Measurements from ENCODE around the gene STAT4. TPM values are rescaled to one million over a fixed set of nuclear protein-coding genes. Genes with fewer than 3 reads are reported as not detected.

The STAT4 gene
- total and polyA plus RNA-seq, 2 donors = 7.5 to 13.9 TPM

GRCh38 chr2:191189112-191189635, 38.4 kb upstream of the STAT4 start:
- H3K36me3 ChIP-seq (ENCODE audit: control insufficient read depth in 2 of 2, insufficient read depth in 2 of 2, low read length in 1 of 2) = no peaks in the 10 kb centered on the region
- peaks cover 26 to 32% of the 10 kb centered on the region in 2 donors for H3K4me1 ChIP-seq (ENCODE audit: control insufficient read depth in 2 of 2, insufficient read depth in 2 of 2, low read length in 2 of 2)
- H3K27me3 ChIP-seq (ENCODE audit: control insufficient read depth in 2 of 2, insufficient read depth in 1 of 2, low read length in 1 of 2) = no peaks in the 10 kb centered on the region
- peak overlapping the region in 1 of 2 donors; percentile 59 for H3K27ac ChIP-seq (ENCODE audit: low read depth in 1 of 2, low read length in 1 of 2)
- H3K9me3 ChIP-seq (ENCODE audit: control insufficient read depth in 2 of 2, insufficient read depth in 1 of 2, low read length in 1 of 2) = peaks cover 0 to 6% of the 10 kb centered on the region in 2 donors
- no peak overlapping the region for H3K4me3 ChIP-seq (ENCODE audit: low read length in 2 of 2)
- DNase-seq (ENCODE audit: low read depth in 6 of 9, low spot score in 9 of 9) = peak in 1 of 9 donors; percentile 39
- 95% methylated on average over 8 of the region's 8 CpGs for WGBS

- Histone ChIP-seq H3K27me3 (ENCODE audit: control insufficient read depth in 2 of 2, insufficient read depth in 1 of 2, low read length in 1 of 2) (no peaks in the 10 kb centered on the region), H3K9me3 (ENCODE audit: control insufficient read depth in 2 of 2, insufficient read depth in 1 of 2, low read length in 1 of 2) (peaks cover 0 to 6% of the 10 kb centered on the region in 2 donors), H3K4me3 (ENCODE audit: low read length in 2 of 2) (no peak overlapping the region), H3K36me3 (ENCODE audit: control insufficient read depth in 2 of 2, insufficient read depth in 2 of 2, low read length in 1 of 2) (no peaks in the 10 kb centered on the region), H3K27ac (ENCODE audit: low read depth in 1 of 2, low read length in 1 of 2) (peak overlapping the region; percentile 59 to 60), H3K4me1 (ENCODE audit: control insufficient read depth in 2 of 2, insufficient read depth in 2 of 2, low read length in 2 of 2) (peaks cover 23 to 27% of the 10 kb centered on the region in 2 donors)
- DNase-seq (ENCODE audit: low read depth in 6 of 9, low spot score in 9 of 9) = peak in 1 of 9 donors; percentile 46
- 19% methylated on average over 3 of the region's 3 CpGs for WGBS
Observed at GRCh38 chr2:191188550-191189093, 37.8 kb upstream of the STAT4 start.

GRCh38 chr2:191187105-191187829, 36.5 kb upstream of the STAT4 start:
- WGBS = 96% methylated on average over 9 of the region's 9 CpGs
- H3K36me3 ChIP-seq (ENCODE audit: control insufficient read depth in 2 of 2, insufficient read depth in 2 of 2, low read length in 1 of 2) = no peaks in the 10 kb centered on the region
- H3K27me3 ChIP-seq (ENCODE audit: control insufficient read depth in 2 of 2, insufficient read depth in 1 of 2, low read length in 1 of 2) = no peaks in the 10 kb centered on the region
- no peak overlapping the region for H3K27ac ChIP-seq (ENCODE audit: low read depth in 1 of 2, low read length in 1 of 2)
- no peak overlapping the region for H3K4me3 ChIP-seq (ENCODE audit: low read length in 2 of 2)
- DNase-seq (ENCODE audit: low read depth in 6 of 9, low spot score in 9 of 9) = no peak
- peaks cover 14 to 20% of the 10 kb centered on the region in 2 donors for H3K4me1 ChIP-seq (ENCODE audit: control insufficient read depth in 2 of 2, insufficient read depth in 2 of 2, low read length in 2 of 2)
- H3K9me3 ChIP-seq (ENCODE audit: control insufficient read depth in 2 of 2, insufficient read depth in 1 of 2, low read length in 1 of 2) = peaks cover 0 to 6% of the 10 kb centered on the region in 2 donors

- WGBS = 94% methylated on average over 2 of the region's 2 CpGs
- no peak for DNase-seq (ENCODE audit: low read depth in 6 of 9, low spot score in 9 of 9)
- H3K27me3 ChIP-seq (ENCODE audit: control insufficient read depth in 2 of 2, insufficient read depth in 1 of 2, low read length in 1 of 2) = no peaks in the 10 kb centered on the region
Observed at GRCh38 chr2:191184457-191184856, 33.7 kb upstream of the STAT4 start.

GRCh38 chr2:191183516-191183915, 32.7 kb upstream of the STAT4 start:
- Histone ChIP-seq H3K4me3 (ENCODE audit: low read length in 2 of 2) (no peak overlapping the region), H3K9me3 (ENCODE audit: control insufficient read depth in 2 of 2, insufficient read depth in 1 of 2, low read length in 1 of 2) (no peaks in the 10 kb centered on the region), H3K27ac (ENCODE audit: low read depth in 1 of 2, low read length in 1 of 2) (no peak overlapping the region), H3K27me3 (ENCODE audit: control insufficient read depth in 2 of 2, insufficient read depth in 1 of 2, low read length in 1 of 2) (no peaks in the 10 kb centered on the region), H3K36me3 (ENCODE audit: control insufficient read depth in 2 of 2, insufficient read depth in 2 of 2, low read length in 1 of 2) (no peaks in the 10 kb centered on the region), H3K4me1 (ENCODE audit: control insufficient read depth in 2 of 2, insufficient read depth in 2 of 2, low read length in 2 of 2) (peaks cover 6 to 8% of the 10 kb centered on the region in 2 donors)
- no peak for DNase-seq (ENCODE audit: low read depth in 6 of 9, low spot score in 9 of 9)

More at GRCh38 chr2:191184457-191184856, 33.7 kb upstream of the STAT4 start:
- Histone ChIP-seq H3K9me3 (ENCODE audit: control insufficient read depth in 2 of 2, insufficient read depth in 1 of 2, low read length in 1 of 2) (no peaks in the 10 kb centered on the region), H3K4me1 (ENCODE audit: control insufficient read depth in 2 of 2, insufficient read depth in 2 of 2, low read length in 2 of 2) (peaks cover 9 to 17% of the 10 kb centered on the region in 2 donors), H3K4me3 (ENCODE audit: low read length in 2 of 2) (no peak overlapping the region), H3K36me3 (ENCODE audit: control insufficient read depth in 2 of 2, insufficient read depth in 2 of 2, low read length in 1 of 2) (no peaks in the 10 kb centered on the region), H3K27ac (ENCODE audit: low read depth in 1 of 2, low read length in 1 of 2) (peak overlapping the region in 1 of 2 donors; percentile 25)

- Histone ChIP-seq H3K9me3 (ENCODE audit: control insufficient read depth in 2 of 2, insufficient read depth in 1 of 2, low read length in 1 of 2) (no peaks in the 10 kb centered on the region), H3K4me1 (ENCODE audit: control insufficient read depth in 2 of 2, insufficient read depth in 2 of 2, low read length in 2 of 2) (peaks cover 3 to 4% of the 10 kb centered on the region in 2 donors), H3K27me3 (ENCODE audit: control insufficient read depth in 2 of 2, insufficient read depth in 1 of 2, low read length in 1 of 2) (no peaks in the 10 kb centered on the region), H3K36me3 (ENCODE audit: control insufficient read depth in 2 of 2, insufficient read depth in 2 of 2, low read length in 1 of 2) (no peaks in the 10 kb centered on the region), H3K4me3 (ENCODE audit: low read length in 2 of 2) (no peak overlapping the region), H3K27ac (ENCODE audit: low read depth in 1 of 2, low read length in 1 of 2) (no peak overlapping the region)
- 94% methylated on average over 2 of the region's 2 CpGs for WGBS
- no peak for DNase-seq (ENCODE audit: low read depth in 6 of 9, low spot score in 9 of 9)
Observed at GRCh38 chr2:191183081-191183480, 32.3 kb upstream of the STAT4 start.

- DNase-seq (ENCODE audit: low read depth in 6 of 9, low spot score in 9 of 9) = no peak
- Histone ChIP-seq H3K4me3 (ENCODE audit: low read length in 2 of 2) (no peak overlapping the region), H3K4me1 (ENCODE audit: control insufficient read depth in 2 of 2, insufficient read depth in 2 of 2, low read length in 2 of 2) (peaks cover 2 to 4% of the 10 kb centered on the region in 2 donors), H3K36me3 (ENCODE audit: control insufficient read depth in 2 of 2, insufficient read depth in 2 of 2, low read length in 1 of 2) (no peaks in the 10 kb centered on the region), H3K27ac (ENCODE audit: low read depth in 1 of 2, low read length in 1 of 2) (no peak overlapping the region), H3K9me3 (ENCODE audit: control insufficient read depth in 2 of 2, insufficient read depth in 1 of 2, low read length in 1 of 2) (no peaks in the 10 kb centered on the region), H3K27me3 (ENCODE audit: control insufficient read depth in 2 of 2, insufficient read depth in 1 of 2, low read length in 1 of 2) (no peaks in the 10 kb centered on the region)
Observed at GRCh38 chr2:191180713-191181112, 29.9 kb upstream of the STAT4 start.

- Histone ChIP-seq H3K4me3 (ENCODE audit: low read length in 2 of 2) (no peak overlapping the region), H3K9me3 (ENCODE audit: control insufficient read depth in 2 of 2, insufficient read depth in 1 of 2, low read length in 1 of 2) (no peaks in the 10 kb centered on the region), H3K27ac (ENCODE audit: low read depth in 1 of 2, low read length in 1 of 2) (no peak overlapping the region), H3K27me3 (ENCODE audit: control insufficient read depth in 2 of 2, insufficient read depth in 1 of 2, low read length in 1 of 2) (no peaks in the 10 kb centered on the region), H3K36me3 (ENCODE audit: control insufficient read depth in 2 of 2, insufficient read depth in 2 of 2, low read length in 1 of 2) (no peaks in the 10 kb centered on the region), H3K4me1 (ENCODE audit: control insufficient read depth in 2 of 2, insufficient read depth in 2 of 2, low read length in 2 of 2) (peaks cover 2 to 4% of the 10 kb centered on the region in 2 donors)
- 97% methylated on average over 2 of the region's 2 CpGs for WGBS
- no peak for DNase-seq (ENCODE audit: low read depth in 6 of 9, low spot score in 9 of 9)
Observed at GRCh38 chr2:191180276-191180675, 29.5 kb upstream of the STAT4 start.

- Histone ChIP-seq H3K4me3 (ENCODE audit: low read length in 2 of 2) (no peak overlapping the region), H3K27me3 (ENCODE audit: control insufficient read depth in 2 of 2, insufficient read depth in 1 of 2, low read length in 1 of 2) (no peaks in the 10 kb centered on the region), H3K9me3 (ENCODE audit: control insufficient read depth in 2 of 2, insufficient read depth in 1 of 2, low read length in 1 of 2) (no peaks in the 10 kb centered on the region), H3K36me3 (ENCODE audit: control insufficient read depth in 2 of 2, insufficient read depth in 2 of 2, low read length in 1 of 2) (no peaks in the 10 kb centered on the region), H3K27ac (ENCODE audit: low read depth in 1 of 2, low read length in 1 of 2) (no peak overlapping the region), H3K4me1 (ENCODE audit: control insufficient read depth in 2 of 2, insufficient read depth in 2 of 2, low read length in 2 of 2) (peaks cover 2 to 7% of the 10 kb centered on the region in 2 donors)
- 97% methylated on average over 8 of the region's 8 CpGs for WGBS
- no peak for DNase-seq (ENCODE audit: low read depth in 6 of 9, low spot score in 9 of 9)
Observed at GRCh38 chr2:191178806-191179514, 28.2 kb upstream of the STAT4 start.
